Naive B cell (primary cell): ENCODE data around the gene TSPAN17. TPM values are rescaled to one million over a fixed set of nuclear protein-coding genes. Genes with fewer than 3 reads are reported as not detected.

ENCODE experiments used
- ATAC-seq, 2 donors: fragments of 150-1000 bp; cut with Tn5 transposase; 2 replicates each; pipeline ENCODE4 v1.10.0; 2021; ENCODE audit warnings: low read depth in 2 of 2, mild to moderate bottlenecking in 2 of 2, moderate library complexity in 2 of 2
- DNase-seq: peaks from one replicate; pipeline ENCODE4 v3.0.0; 2022
- H3K27ac Mint-ChIP-seq, 6 donors: one replicate each; pipeline ENCODE4 v1.8.0; 2020 to 2022; ENCODE audit warnings: mild to moderate bottlenecking in 6 of 6, mixed read lengths in 6 of 6, moderate library complexity in 5 of 6, inconsistent platforms in 2 of 6
- H3K27me3 Mint-ChIP-seq, 3 donors: one replicate each; pipeline ENCODE4 v1.8.0; 2021 to 2022; ENCODE audit warnings: mixed read lengths in 3 of 3, mild to moderate bottlenecking in 1 of 3
- H3K36me3 Mint-ChIP-seq, 2 donors: one replicate each; pipeline ENCODE4 v1.8.0; 2020 to 2022; ENCODE audit warnings: mixed read lengths in 2 of 2, inconsistent platforms in 1 of 2, mild to moderate bottlenecking in 1 of 2
- H3K4me1 Mint-ChIP-seq, 3 donors: one replicate each; pipeline ENCODE4 v1.8.0; 2020 to 2022; ENCODE audit warnings: mixed read lengths in 3 of 3, inconsistent platforms in 1 of 3, mild to moderate bottlenecking in 1 of 3, moderate library complexity in 1 of 3
- H3K4me3 Mint-ChIP-seq, 8 donors: one replicate each; pipeline ENCODE4 v1.8.0; 2020 to 2022; ENCODE audit warnings: mild to moderate bottlenecking in 8 of 8, mixed read lengths in 8 of 8, moderate library complexity in 8 of 8, inconsistent platforms in 2 of 8
- H3K9me3 Mint-ChIP-seq, 7 donors: one replicate each; pipeline ENCODE4 v1.8.0; 2020 to 2022; ENCODE audit warnings: mixed read lengths in 7 of 7, mild to moderate bottlenecking in 5 of 7, inconsistent platforms in 2 of 7, moderate library complexity in 1 of 7
- polyA plus RNA-seq, 6 donors: library from polyadenylated mRNA; unstranded; fragments of 300-500 nt; fragmentation: Illumina TruSeq; gene quantifications; one replicate each; pipeline ENCODE4 v1.2.3, GENCODE V29; 2021; ENCODE audit warnings: low read depth in 6 of 6

The TSPAN17 gene
- polyA plus RNA-seq, 6 donors from 2014 or later, result 11.9 to 22.8 (median 18.5) TPM

- H3K27me3 Mint-ChIP-seq, result peaks cover 45 to 51% (median 49%) of the 10 kb centered on the region in 3 donors
- H3K27ac Mint-ChIP-seq, result no peak overlapping the region
- H3K4me1 Mint-ChIP-seq, result peaks cover 23 to 34% (median 23%) of the 10 kb centered on the region in 3 donors
- DNase-seq, result no peak
- H3K36me3 Mint-ChIP-seq, result no peaks in the 10 kb centered on the region
- H3K4me3 Mint-ChIP-seq, result no peak overlapping the region
- ATAC-seq, result no peak
- no peaks in the 10 kb centered on the region for H3K9me3 Mint-ChIP-seq
Measured at GRCh38 chr5:176625966-176626875, 21.1 kb upstream of the TSPAN17 start.

- Mint-ChIP-seq H3K9me3 (no peaks in the 10 kb centered on the region), H3K4me1 (peaks cover 26 to 38% (median 28%) of the 10 kb centered on the region in 3 donors), H3K27me3 (peaks cover 42 to 44% (median 44%) of the 10 kb centered on the region in 3 donors), H3K36me3 (no peaks in the 10 kb centered on the region), H3K4me3 (peak overlapping the region in 1 of 8 donors; percentile 26), H3K27ac (no peak overlapping the region)
- no peak for DNase-seq
- ATAC-seq, result no peak
Measured at GRCh38 chr5:176626876-176627236, 20.4 kb upstream of the TSPAN17 start.

GRCh38 chr5:176627582-176627981 lies 19.7 kb upstream of the TSPAN17 start:
- Mint-ChIP-seq H3K4me3 (peak overlapping the region in 3 of 8 donors; percentile 10 to 72 (median 26)), H3K27ac (peak overlapping the region in 1 of 6 donors; percentile 49), H3K27me3 (peaks cover 35 to 37% (median 37%) of the 10 kb centered on the region in 3 donors), H3K36me3 (no peaks in the 10 kb centered on the region), H3K9me3 (no peaks in the 10 kb centered on the region), H3K4me1 (peaks cover 26 to 38% (median 33%) of the 10 kb centered on the region in 3 donors)
- no peak for ATAC-seq
- no peak for DNase-seq

GRCh38 chr5:176628406-176629228 lies 18.7 kb upstream of the TSPAN17 start:
- no peak for DNase-seq
- Mint-ChIP-seq H3K4me1 (peaks cover 29 to 41% (median 40%) of the 10 kb centered on the region in 3 donors), H3K9me3 (no peaks in the 10 kb centered on the region), H3K36me3 (no peaks in the 10 kb centered on the region), H3K27ac (no peak overlapping the region), H3K27me3 (peaks cover 32 to 36% (median 36%) of the 10 kb centered on the region in 3 donors), H3K4me3 (peak overlapping the region in 7 of 8 donors; percentile 49 to 81 (median 74))
- ATAC-seq, result no peak

- no peaks in the 10 kb centered on the region for H3K36me3 Mint-ChIP-seq
- H3K9me3 Mint-ChIP-seq, result no peaks in the 10 kb centered on the region
- H3K27ac Mint-ChIP-seq, result no peak overlapping the region
- peaks cover 32 to 36% (median 33%) of the 10 kb centered on the region in 3 donors for H3K27me3 Mint-ChIP-seq
- ATAC-seq (no peak), DNase-seq (no peak)
- H3K4me1 Mint-ChIP-seq, result peaks cover 32 to 48% (median 47%) of the 10 kb centered on the region in 3 donors
- H3K4me3 Mint-ChIP-seq, result peak overlapping the region; percentile 49 to 85 (median 76)
Measured at GRCh38 chr5:176629317-176629852, 17.9 kb upstream of the TSPAN17 start.

GRCh38 chr5:176629853-176630680 lies 17.2 kb upstream of the TSPAN17 start, which contains the start of the genes EIF4E1B and SNCB:
TSS of gene EIF4E1B (plus strand) at chr5:176630675. CDS start at chr5:176642788, 12,113 bp downstream.
TSS of gene SNCB (minus strand) at chr5:176630534. CDS start at chr5:176629654, 880 bp downstream.
- H3K9me3 Mint-ChIP-seq, result peaks cover 0 to 2% (median 0%) of the 10 kb centered on the region in 7 donors
- H3K27me3 Mint-ChIP-seq, result peaks cover 32 to 40% (median 33%) of the 10 kb centered on the region in 3 donors
- H3K36me3 Mint-ChIP-seq, result no peaks in the 10 kb centered on the region
- peak within 1 kb of the TSS in 5 of 6 donors; percentile 49 to 78 (median 63) for H3K27ac Mint-ChIP-seq
- H3K4me3 Mint-ChIP-seq, result peak within 1 kb of the TSS; percentile 72 to 93 (median 84)
- H3K4me1 Mint-ChIP-seq, result peaks cover 36 to 53% (median 52%) of the 10 kb centered on the region in 3 donors
- DNase-seq (peak; percentile 68), ATAC-seq (peak; percentile 90 to 91)

DNA sequence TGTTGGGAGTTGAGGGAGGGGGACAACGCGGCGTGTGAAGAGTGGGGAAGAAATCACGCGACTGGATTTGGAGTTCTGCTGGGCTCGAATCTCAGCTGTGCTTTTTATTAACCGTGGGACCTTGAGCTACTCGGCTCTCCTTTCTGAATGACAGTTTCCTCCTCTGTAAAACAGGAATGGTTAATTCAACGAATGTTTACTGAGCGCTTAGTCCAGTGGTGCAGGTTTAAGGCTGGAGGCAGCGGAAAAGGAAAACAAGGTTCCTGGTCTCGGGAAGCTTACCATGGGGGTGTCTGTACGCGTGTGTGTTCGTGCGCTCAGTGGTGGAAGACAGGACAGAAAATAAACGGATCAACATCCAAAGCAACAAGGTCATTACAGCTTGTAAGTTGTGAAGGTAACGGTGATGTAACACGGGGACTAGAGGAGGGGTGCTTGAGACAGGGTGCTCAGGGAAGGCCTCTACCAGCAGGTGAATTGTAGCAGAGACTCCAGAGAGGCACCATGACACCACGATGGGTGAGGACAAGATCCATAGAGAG lies 16.5 kb upstream of the TSPAN17 start:
- DNase-seq (no peak), ATAC-seq (no peak)
- Mint-ChIP-seq H3K27me3 (peaks cover 32 to 40% (median 32%) of the 10 kb centered on the region in 3 donors), H3K9me3 (peaks cover 0 to 4% (median 0%) of the 10 kb centered on the region in 7 donors), H3K27ac (peak overlapping the region in 4 of 6 donors; percentile 4 to 65 (median 58)), H3K4me1 (peaks cover 37 to 56% (median 53%) of the 10 kb centered on the region in 3 donors), H3K36me3 (no peaks in the 10 kb centered on the region), H3K4me3 (peak overlapping the region; percentile 63 to 93 (median 84))

DNA sequence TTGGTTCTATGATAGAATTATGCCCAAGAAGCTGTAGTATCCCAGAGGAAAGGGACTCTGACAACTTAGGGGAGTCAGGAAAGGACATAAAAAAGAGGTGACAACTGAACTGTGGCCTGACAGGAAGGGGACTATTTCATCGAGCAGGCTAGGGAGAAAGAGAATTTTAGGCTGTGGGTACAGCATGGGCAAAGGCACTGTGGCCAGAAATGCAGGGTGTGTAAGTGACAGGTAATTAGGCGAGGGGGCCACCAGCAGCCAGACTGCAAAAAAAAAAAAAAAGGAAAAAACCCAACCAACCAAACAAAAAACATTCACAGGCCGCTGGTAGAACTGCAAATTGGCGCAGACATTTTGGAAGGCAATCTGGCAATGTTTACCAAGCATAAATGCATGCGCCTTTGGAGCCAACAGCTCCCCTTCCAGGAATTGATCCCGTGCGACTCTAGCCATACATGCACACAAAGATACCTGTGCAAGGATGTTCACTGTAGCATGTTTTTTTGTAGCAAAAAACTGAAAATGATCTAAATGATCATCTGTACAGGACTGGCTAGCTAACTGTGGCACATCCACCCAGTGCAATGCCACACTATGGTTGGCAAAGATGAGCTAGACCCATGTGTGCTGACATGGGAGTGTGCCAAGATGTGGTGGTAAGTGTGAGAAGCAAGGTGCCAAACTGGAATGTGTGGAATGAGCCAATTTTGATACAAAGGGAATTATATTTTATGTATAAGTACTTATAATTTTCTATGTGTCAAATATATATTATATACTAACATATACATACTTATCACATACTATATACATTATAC lies 15.7 kb upstream of the TSPAN17 start:
- H3K4me3 Mint-ChIP-seq, result peak overlapping the region; percentile 30 to 93 (median 80)
- H3K36me3 Mint-ChIP-seq, result no peaks in the 10 kb centered on the region
- peak overlapping the region in 3 of 6 donors; percentile 24 to 78 (median 54) for H3K27ac Mint-ChIP-seq
- H3K27me3 Mint-ChIP-seq, result peaks cover 31 to 35% (median 32%) of the 10 kb centered on the region in 3 donors
- ATAC-seq (no peak), DNase-seq (no peak)
- peaks cover 0 to 4% (median 0%) of the 10 kb centered on the region in 7 donors for H3K9me3 Mint-ChIP-seq
- peaks cover 34 to 60% (median 49%) of the 10 kb centered on the region in 3 donors for H3K4me1 Mint-ChIP-seq

GRCh38 chr5:176632745-176633144 lies 14.5 kb upstream of the TSPAN17 start:
- Mint-ChIP-seq H3K27me3 (peaks cover 21 to 31% (median 28%) of the 10 kb centered on the region in 3 donors), H3K4me1 (peaks cover 27 to 52% (median 38%) of the 10 kb centered on the region in 3 donors), H3K36me3 (no peaks in the 10 kb centered on the region), H3K27ac (no peak overlapping the region), H3K9me3 (peaks cover 0 to 4% (median 0%) of the 10 kb centered on the region in 7 donors), H3K4me3 (peak overlapping the region in 1 of 8 donors; percentile 12)
- no peak for ATAC-seq
- no peak for DNase-seq

GRCh38 chr5:176633598-176633997 lies 13.7 kb upstream of the TSPAN17 start:
- ATAC-seq (peak; percentile 53 to 54), DNase-seq (peak; percentile 35)
- peaks cover 0 to 4% (median 0%) of the 10 kb centered on the region in 7 donors for H3K9me3 Mint-ChIP-seq
- H3K27me3 Mint-ChIP-seq, result peaks cover 18 to 30% (median 28%) of the 10 kb centered on the region in 3 donors
- peak overlapping the region in 3 of 6 donors; percentile 6 to 83 (median 17) for H3K27ac Mint-ChIP-seq
- H3K36me3 Mint-ChIP-seq, result no peaks in the 10 kb centered on the region
- peak overlapping the region; percentile 1 to 83 (median 72) for H3K4me3 Mint-ChIP-seq
- peaks cover 27 to 52% (median 29%) of the 10 kb centered on the region in 3 donors for H3K4me1 Mint-ChIP-seq

- no peaks in the 10 kb centered on the region for H3K36me3 Mint-ChIP-seq
- DNase-seq (no peak), ATAC-seq (no peak)
- no peak overlapping the region for H3K4me3 Mint-ChIP-seq
- H3K9me3 Mint-ChIP-seq, result peaks cover 0 to 4% (median 0%) of the 10 kb centered on the region in 7 donors
- peaks cover 17 to 26% (median 17%) of the 10 kb centered on the region in 3 donors for H3K27me3 Mint-ChIP-seq
- peaks cover 17 to 35% (median 18%) of the 10 kb centered on the region in 3 donors for H3K4me1 Mint-ChIP-seq
- peak overlapping the region in 1 of 6 donors; percentile 66 for H3K27ac Mint-ChIP-seq
Measured at GRCh38 chr5:176636426-176636825, 10.9 kb upstream of the TSPAN17 start.
